HG03442 (cell line): ENCODE measurements around the gene MMP1.
A peak's percentile ranks its signal among the peaks of the same experiment; 100 is the strongest.

Experiments
- ATAC-seq: cut with Tn5 transposase; IDR thresholded peaks from one replicate; pipeline ENCODE4 v1.9.1; 2021; ENCODE audit warnings: mild to moderate bottlenecking, moderate library complexity; ENCODE audit not compliant: unreplicated experiment

Gene MMP1

DNA sequence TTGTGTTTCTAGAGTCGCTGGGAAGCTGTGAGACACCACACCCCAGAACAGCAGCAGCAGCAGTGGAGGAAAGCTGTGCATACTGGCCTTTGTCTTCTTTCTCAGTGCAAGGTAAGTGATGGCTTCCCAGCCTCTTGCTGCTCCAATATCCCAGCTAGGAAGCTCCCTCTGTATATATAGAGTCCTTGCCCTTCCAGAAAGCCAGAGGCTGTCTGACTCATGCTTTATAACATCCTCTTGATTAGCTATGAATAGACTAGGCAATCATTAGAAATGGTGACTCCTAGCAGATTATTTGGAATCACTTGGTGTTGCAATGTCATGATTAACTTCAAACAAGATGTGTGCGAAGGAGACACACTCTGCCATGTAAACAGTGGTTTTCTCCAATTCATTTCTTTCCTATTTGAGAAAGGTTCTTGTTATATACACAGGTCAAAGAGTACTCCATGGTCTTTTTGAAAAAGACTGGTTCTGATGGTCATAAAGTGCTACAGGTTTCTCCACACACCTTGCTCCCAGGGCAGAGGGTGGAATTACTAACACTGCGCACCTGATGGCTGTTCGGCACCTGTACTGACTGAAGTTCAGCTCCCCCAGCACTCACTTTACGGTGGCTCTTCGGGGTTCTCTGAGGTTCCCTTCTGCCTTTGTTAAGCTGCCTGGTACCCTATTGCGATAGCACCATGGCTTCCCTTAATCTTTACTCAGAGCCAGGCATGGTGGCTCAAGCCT lies at the start of gene MMP1:
Gene MMP1, minus strand, starts transcription at position 149 of the 735 bp plus-strand sequence. Its CDS starts 68 bp downstream, at position 81.
- ATAC-seq = no peak

DNA sequence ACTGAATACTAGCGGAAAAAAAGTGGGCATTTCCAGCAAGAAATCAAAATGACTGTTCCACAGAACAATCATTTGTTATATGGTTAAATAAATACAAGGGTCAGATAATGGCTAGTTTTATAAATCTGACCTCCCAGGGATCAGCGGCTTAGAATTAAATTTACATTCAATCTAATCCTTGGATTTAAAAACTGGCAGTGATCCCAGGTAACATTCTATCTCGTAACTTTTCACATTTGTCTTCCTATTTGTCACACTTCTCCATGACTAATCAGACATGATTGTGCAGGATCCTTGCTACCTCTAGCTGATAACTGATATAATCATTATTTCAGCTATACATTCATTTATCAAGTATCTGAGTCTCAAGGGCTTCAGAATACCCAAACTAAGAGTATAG lies 48.3 kb upstream of the MMP1 start:
- no peak for ATAC-seq

DNA sequence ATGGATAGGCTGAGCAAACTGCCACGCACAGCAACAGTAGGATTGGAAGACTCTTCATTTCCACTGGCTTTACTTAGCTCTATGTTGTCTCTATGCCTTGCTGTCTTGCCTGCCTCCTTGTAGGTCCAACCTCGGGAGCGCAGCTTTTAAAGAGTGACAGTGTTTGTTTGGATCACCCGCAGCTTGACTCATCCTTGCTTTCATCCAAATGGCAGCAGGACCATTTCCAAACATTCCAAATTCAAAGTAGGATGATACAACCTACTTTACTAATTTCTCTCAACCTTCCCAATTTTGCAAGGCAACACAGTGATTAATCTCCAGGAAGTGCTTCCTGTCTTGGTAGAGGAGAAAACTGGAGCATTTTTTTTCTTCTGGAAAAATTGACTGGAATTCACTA lies 45.5 kb upstream of the MMP1 start, which contains the start of gene MMP3:
Gene MMP3, minus strand, starts transcription at position 121 of the 400 bp plus-strand sequence. Its CDS starts 63 bp downstream, at position 58.
- no peak for ATAC-seq

DNA sequence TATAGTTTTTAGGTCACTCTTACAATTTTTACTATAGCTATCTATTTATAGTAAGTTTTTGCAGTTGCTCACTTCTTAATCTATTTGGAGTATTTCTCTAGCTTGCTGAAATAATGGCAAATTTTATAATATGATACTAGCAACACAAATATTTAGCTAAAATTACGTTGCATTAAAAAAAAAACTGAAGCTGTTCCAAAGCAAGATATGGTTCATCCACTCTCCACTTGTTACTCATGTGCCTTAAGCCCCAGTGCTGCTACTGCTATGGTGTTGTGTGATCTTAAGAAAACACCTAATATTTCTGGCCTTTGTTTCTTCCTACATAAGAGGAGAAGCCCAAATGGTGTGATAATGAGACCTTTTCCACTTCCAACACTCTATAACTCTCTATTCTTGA lies 45.0 kb upstream of the MMP1 start:
- ATAC-seq = no peak

GRCh38 chr11:102840018-102840417 lies 42.1 kb upstream of the MMP1 start:
- ATAC-seq = no peak

GRCh38 chr11:102837646-102838045 lies 39.7 kb upstream of the MMP1 start:
- ATAC-seq = no peak

DNA sequence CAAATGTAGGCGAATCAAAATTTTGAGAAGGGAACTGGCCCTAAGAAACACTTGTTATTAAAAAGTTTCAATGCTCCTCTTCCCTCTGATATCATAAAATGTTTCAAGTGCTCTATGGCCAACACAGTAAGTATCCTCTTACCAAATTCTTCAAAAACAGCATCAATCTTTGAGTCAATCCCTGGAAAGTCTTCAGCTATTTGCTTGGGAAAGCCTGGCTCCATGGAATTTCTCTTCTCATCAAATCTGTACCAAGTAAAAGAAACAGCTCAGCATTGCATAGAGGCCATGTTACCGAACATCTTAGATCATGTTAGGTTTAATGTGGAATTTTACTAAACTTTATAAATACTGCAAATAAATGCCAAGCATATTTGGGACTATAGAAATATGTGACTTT lies 39.2 kb upstream of the MMP1 start:
- ATAC-seq = no peak

DNA sequence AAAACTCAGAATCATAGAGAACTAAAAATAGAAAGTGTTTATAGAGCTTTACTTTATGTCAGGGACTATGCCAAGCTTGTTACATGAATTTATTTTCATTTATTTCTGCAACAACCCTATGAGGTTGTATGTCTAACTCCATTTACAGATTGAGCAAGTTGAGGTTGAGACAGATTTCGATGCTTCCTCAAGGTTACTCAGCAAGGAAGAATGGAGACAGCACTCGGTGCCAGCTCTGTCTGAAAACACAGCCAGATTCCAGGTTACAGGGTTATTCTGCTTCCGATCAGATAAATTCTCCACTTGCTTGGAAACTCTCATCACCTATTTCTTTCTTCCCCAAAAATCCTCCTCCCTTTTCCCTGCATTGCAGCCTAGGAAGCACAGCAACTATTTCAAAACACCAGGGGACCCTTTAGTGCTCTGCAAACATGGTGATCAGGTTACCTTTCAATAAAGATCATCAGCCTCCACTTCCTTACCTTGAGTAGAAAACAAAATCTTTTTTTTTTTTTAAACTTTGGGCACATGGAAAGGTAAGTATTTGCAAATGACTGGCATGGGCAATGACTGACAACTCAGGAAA lies 38.4 kb upstream of the MMP1 start:
- no peak for ATAC-seq

GRCh38 chr11:102833731-102834130 lies 35.8 kb upstream of the MMP1 start:
- no peak for ATAC-seq

DNA sequence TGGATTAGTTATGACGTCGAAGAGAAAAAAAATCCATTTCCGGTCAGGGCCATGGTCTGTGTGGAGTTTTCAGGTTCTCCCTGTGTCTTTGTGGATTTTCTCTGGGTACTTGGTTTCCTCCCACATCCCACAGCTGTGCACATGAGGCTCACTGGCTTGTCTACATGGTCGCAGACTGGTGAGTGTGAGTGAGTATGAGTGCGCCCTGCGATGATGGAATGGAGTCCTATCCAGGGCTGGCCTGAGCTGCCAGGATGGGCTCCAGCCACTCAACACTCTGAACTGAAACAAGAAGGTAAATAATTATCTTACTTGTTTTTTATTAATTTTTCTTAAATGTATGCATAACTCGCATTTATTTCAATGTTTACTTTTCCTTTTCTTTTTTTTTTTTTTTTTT lies 34.7 kb upstream of the MMP1 start:
- ATAC-seq = no peak

GRCh38 chr11:102831489-102832440 lies 33.8 kb upstream of the MMP1 start:
- ATAC-seq = peak; percentile 65

GRCh38 chr11:102831128-102831488 lies 33.1 kb upstream of the MMP1 start:
- no peak for ATAC-seq

DNA sequence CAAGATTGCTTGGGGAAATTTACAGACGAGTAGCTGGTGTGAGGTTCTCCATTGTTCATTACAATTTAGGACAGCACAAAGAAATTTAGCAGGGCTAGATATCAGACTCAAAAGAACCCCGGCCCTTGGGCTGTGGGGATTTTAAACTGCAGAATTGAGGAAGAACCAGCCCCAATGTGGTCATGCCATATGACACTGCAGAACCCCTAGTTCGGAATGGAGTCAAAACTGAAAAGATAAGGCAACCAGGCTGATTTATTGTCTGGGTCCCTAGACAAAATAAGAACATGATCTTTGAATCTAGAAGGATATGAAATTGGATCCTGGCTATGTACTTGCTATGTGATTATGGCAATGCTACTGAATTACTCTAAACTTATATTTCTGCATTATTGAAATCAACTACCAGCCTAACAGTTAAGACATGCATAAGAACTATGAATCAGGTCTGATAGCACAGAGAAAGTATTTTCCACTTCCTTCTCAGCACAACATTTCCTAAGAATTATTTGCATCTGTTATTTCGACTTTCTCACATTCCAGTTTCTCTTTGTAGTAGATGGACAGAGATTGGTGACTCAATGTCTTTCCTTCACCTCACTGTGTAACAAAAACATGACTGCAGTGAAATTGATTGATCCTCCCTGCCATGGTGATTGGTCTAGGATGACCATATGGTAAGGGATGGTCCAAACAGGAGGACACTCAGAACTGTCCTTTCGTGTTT lies 32.2 kb upstream of the MMP1 start:
- ATAC-seq = no peak

GRCh38 chr11:102829316-102830000 lies 31.5 kb upstream of the MMP1 start:
- ATAC-seq = no peak

- ATAC-seq = no peak
Observed at GRCh38 chr11:102824556-102824955, 26.6 kb upstream of the MMP1 start.

DNA sequence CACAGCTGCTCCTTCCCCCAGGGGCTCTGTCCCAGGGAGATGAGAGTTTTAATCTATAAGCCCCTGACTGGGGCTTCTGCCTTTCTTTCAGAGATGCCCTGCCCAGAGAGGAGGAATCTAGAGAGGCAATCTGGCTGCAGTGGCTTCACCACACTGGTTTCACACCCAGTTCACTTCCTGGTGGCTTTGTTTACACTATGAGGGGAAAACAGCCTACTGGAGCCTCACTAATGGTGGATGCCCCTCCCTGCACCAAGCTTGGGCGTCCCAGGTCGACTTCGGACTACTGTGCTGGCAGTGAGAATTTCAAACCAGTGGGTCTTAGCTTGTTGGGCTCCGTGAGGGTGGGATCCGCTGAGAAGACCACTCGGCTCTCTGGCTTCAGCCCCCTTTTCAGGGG lies 21.5 kb upstream of the MMP1 start:
- ATAC-seq = no peak

GRCh38 chr11:102813484-102813883 lies 15.5 kb upstream of the MMP1 start:
- ATAC-seq = no peak

GRCh38 chr11:102812188-102812587 lies 14.2 kb upstream of the MMP1 start:
- ATAC-seq = no peak

GRCh38 chr11:102810950-102811660 lies 13.1 kb upstream of the MMP1 start:
- no peak for ATAC-seq

DNA sequence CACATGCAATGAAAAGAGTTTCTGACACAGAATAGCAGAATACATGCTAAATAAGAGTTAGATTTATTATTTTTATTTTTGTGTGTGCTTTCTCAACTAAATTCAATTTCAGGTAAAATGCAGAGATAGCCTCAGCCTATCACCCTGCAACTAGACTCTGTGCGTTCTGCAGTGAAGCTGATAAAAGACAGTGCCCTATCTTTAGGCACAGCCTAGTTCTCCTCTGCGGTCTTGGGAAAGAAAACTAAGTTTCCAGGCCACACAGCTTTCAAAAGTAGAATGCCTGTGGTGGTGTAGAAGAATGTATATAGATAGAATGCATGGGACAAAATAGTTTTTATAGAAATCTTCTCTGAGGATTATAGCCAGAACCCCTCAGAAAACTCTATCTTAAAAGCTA lies 12.0 kb upstream of the MMP1 start:
- ATAC-seq = no peak
